Fibroblast of villous mesenchyme (primary cell): ENCODE results near the gene MAD1L1. TPM values are rescaled to one million over a fixed set of nuclear protein-coding genes. Genes with fewer than 3 reads are reported as not detected.

Experiments used
- DNase-seq: peaks from one replicate; pipeline ENCODE4 v3.0.0-alpha.2; 2010; ENCODE audit warnings: low read depth
- H3K4me3 ChIP-seq: 2 replicates; pipeline ENCODE4 v1.5.1; 2011; ENCODE audit warnings: low read depth, mild to moderate bottlenecking, low read length
- total RNA-seq: library from RNA; depleted of rRNA; stranded (reverse); fragments of >200 nt; gene quantifications from 2 replicates; pipeline ENCODE4 v1.2.3, GENCODE V29; 2012
- TF ChIP-seq, protein P1 (sequence below): IDR thresholded peaks from 2 replicates; pipeline ENCODE4 v1.5.1; 2012; ENCODE audit warnings: low read depth, mild to moderate bottlenecking, low read length; ENCODE audit not compliant: insufficient read depth

MAD1L1 gene
- total RNA-seq, 1 donor = 43.6 TPM

DNA sequence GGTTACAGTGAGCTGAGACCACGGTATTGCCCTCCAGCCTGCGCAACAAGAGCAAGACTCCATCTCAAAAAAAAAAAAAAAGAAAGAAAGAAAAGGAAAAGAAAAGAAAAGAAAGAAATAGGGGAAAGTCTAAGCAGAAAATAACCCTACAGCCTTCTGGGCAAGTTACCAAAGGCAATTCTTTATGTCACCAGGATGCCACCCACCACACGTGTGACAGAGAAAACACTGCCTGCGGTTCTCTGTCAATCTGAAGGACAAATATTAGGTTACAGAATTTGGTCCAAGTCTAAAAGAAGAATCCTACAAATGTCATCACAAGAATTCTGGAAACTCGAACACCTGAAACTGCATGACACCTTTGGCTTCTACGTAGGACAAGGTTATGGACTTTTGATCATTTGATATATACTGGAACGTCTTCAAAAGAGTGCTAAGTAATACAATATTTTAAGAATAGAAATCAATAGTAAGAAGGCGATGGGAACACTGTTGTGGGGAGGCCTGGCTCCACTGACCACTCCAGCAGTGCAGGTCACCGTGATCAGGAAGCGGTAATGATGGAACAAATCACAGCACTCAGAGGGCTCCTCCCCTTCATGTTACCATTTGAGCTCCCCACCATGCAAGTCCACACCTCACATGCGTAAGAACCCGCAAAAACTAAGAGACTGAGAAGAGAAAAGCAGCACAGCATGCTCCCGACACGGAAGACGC is 75.8 kb downstream of the MAD1L1 start:
- TF ChIP-seq, protein P1, sequence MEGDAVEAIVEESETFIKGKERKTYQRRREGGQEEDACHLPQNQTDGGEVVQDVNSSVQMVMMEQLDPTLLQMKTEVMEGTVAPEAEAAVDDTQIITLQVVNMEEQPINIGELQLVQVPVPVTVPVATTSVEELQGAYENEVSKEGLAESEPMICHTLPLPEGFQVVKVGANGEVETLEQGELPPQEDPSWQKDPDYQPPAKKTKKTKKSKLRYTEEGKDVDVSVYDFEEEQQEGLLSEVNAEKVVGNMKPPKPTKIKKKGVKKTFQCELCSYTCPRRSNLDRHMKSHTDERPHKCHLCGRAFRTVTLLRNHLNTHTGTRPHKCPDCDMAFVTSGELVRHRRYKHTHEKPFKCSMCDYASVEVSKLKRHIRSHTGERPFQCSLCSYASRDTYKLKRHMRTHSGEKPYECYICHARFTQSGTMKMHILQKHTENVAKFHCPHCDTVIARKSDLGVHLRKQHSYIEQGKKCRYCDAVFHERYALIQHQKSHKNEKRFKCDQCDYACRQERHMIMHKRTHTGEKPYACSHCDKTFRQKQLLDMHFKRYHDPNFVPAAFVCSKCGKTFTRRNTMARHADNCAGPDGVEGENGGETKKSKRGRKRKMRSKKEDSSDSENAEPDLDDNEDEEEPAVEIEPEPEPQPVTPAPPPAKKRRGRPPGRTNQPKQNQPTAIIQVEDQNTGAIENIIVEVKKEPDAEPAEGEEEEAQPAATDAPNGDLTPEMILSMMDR = no peak
- H3K4me3 ChIP-seq = no peak overlapping the region
- DNase-seq = no peak

GRCh38 chr7:2154831-2155230 is 77.9 kb downstream of the MAD1L1 start:
- TF ChIP-seq, protein P1 = no peak
- DNase-seq = no peak
- H3K4me3 ChIP-seq = no peak overlapping the region

DNA sequence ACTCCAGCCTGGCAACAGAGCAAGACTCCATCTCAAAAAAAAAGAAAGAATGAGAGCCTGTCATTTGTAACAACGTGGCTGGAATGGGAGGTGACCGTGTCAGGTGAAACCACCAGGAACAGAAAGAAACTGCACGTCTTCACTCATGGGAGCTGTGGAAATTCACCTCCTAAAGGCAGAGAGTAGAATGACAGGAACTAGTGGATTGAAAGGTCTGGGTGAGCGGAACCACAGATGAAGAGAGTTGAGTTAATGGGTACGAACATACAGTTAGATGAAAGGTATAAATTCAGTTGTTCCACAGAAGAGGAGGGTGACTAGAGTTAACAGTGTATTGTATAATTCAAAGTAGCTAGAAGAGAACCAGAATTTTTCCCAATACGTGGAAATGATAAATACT is 78.6 kb downstream of the MAD1L1 start:
- no peak for DNase-seq
- TF ChIP-seq, protein P1 = no peak
- no peak overlapping the region for H3K4me3 ChIP-seq

DNA sequence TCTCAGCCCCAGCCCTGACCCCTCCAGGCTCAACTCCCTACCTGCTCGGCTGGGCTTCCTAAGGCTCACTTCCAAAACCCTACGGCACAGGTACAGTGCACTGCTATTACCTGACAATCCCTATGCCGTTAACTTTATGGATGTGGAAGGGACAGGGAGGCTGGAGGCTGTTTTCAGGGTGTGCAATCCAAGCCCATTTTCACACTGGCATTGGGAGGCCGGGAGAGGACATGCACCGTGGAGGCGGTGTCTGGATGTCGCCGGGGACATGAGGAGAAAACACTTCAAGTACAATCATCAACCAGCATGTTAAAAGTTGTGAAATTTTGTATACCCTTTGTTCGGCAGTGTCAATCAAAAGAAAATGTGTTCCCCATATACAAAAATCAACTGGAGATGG is 80.1 kb downstream of the MAD1L1 start:
- no peak overlapping the region for H3K4me3 ChIP-seq
- DNase-seq = no peak
- TF ChIP-seq, protein P1 = no peak

DNA sequence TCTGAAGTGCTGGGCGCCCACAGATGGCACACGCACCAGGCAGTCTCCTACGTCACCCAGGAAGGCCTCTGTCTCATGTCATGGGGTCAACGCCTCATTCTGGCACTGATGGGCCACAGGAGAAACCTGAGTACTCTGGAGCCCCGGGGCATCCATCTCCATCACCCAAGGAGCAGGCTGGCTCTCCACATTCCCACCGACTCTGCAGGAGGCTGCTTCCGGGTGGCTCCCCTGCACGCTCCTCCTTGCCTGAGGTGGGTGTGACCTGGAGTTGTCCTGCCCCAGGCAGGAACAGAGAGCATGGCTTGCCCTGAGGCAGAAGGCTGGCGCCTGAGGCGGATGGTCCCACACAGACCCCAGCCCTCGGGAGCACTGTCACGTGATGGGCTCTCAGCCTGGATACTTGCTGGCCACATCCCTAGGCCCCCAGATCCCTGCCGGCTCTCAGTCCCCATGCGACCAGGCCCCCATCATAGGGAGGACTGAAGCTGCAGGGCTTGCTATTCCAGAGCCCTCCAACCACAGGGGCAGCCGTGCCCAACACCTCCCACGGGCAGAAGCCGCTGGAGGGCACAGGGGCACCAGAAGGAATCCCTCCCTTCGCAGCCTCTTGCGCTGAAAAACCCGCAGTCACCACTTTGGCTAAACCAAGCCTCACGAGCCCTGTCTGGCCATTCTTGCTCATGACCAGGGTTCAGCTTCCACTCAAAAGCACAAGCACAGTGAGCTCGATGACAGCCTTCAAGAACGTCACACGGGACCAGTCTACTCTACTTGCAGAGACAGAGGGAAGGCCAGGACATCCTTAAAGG is 80.7 kb downstream of the MAD1L1 start:
- H3K4me3 ChIP-seq = no peak overlapping the region
- DNase-seq = no peak
- TF ChIP-seq, protein P1 = no peak

- H3K4me3 ChIP-seq = no peak overlapping the region
- no peak for DNase-seq
- TF ChIP-seq, protein P1 = no peak
These were observed 81.5 kb downstream of the MAD1L1 start for GRCh38 chr7:2151237-2151636.
